Adipose tissue (tissue), 3 donors: ENCODE results near the gene IL21R. TPM values are rescaled to one million over a fixed set of nuclear protein-coding genes. Genes with fewer than 3 reads are reported as not detected.

Source experiments
- H3K27ac ChIP-seq: one replicate; pipeline ENCODE4 v1.5.1; 2013; ENCODE audit warnings: low read depth, low read length
- WGBS, 3 donors: extraction: QIAGEN DNeasy Blood & Tissue Kit; methylation state at CpG; one replicate each; pipeline ENCODE4 v1.1.7; 2013; 5-methylcytosine and 5-hydroxymethylcytosine counted together
- polyA plus RNA-seq, 3 donors: library from polyadenylated mRNA; stranded (reverse); fragments of 200-250 nt; gene quantifications; one replicate each; pipeline ENCODE4 v1.2.3, GENCODE V29; 2013
- donor health status: healthy with polysubstance abuse.
- donor health status: Bipolar disorder and iron deficiency.
- donor health status: healthy.

The IL21R gene
- under 1 TPM in 2 of 3 donors, not detected in 1; 0.12 to 0.19 TPM for polyA plus RNA-seq

DNA sequence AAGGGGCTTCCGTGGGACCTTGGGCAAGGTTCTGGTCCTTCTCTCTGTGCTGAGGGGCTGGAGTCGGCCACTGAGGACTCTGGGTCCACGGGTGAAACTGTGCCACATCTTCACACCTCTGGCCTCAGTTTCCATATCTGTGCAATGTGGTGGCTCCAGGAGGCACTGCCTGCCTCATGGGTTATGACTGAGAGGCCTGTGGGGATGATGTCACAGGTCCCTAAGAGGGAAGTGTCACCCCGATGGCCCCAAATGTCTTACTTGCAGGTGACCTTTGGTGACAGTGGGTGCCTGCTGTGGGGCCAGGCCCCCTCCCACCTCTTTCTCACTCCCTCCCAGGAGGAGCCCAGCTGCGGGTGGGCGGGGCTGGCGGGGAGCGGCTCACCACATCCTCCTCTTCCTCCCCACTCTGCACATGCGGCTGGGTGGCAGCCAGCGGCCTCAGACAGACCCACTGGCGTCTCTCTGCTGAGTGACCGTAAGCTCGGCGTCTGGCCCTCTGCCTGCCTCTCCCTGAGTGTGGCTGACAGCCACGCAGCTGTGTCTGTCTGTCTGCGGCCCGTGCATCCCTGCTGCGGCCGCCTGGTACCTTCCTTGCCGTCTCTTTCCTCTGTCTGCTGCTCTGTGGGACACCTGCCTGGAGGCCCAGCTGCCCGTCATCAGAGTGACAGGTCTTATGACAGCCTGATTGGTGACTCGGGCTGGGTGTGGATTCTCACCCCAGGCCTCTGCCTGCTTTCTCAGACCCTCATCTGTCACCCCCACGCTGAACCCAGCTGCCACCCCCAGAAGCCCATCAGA, at the start of gene IL21R:
TSS of gene IL21R (plus strand) at position 407 of the 801 bp plus-strand sequence. CDS start 27,898 bp downstream, outside the sequence.
- no peak within 1 kb of the TSS for H3K27ac ChIP-seq
- 11 to 12% (median 11%) methylated on average over 23 of the region's 23 CpGs for WGBS, 3 donors

DNA sequence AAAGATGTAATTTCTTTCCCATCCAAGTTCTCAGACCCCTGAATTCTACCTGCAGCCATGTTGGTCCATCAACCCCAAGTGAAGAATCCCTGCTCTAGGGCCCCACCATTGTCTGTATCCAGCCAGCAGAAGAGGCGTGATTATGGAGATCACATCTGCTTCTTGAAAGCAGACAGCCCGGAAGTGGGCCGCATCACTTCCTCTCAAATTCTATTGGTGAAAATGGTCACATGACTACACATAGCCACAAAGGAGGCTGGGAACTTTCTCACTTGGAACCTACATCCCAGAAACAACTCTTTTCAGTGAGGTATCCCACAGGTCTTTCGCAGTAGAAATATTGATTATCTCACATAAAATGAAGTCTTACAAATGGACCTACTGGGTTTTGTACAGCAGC, 48.1 kb upstream of the IL21R start:
- no peak overlapping the region for H3K27ac ChIP-seq
- 92 to 96% (median 92%) methylated on average over 4 of the region's 4 CpGs for WGBS, 3 donors

DNA sequence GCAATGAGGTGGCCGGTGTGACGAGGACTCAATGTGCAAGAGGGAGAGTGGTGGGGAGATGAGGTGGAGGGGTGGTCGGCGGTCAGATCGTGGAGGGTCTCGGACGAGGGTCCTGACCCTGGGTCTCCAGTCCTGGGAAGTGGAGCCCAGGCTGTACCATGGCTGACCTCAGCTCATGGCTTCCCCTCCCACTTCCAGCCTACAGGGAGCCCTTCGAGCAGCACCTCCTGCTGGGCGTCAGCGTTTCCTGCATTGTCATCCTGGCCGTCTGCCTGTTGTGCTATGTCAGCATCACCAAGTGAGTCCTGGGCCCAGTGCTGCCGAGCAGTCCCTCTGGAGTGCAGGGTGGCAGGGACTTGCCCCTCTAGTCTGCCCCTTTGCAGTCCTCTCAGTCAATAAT, 46.4 kb upstream of the IL21R start:
- 73 to 82% (median 75%) methylated on average over 9 to 12 of the region's 12 CpGs for WGBS, 3 donors
- no peak overlapping the region for H3K27ac ChIP-seq

DNA sequence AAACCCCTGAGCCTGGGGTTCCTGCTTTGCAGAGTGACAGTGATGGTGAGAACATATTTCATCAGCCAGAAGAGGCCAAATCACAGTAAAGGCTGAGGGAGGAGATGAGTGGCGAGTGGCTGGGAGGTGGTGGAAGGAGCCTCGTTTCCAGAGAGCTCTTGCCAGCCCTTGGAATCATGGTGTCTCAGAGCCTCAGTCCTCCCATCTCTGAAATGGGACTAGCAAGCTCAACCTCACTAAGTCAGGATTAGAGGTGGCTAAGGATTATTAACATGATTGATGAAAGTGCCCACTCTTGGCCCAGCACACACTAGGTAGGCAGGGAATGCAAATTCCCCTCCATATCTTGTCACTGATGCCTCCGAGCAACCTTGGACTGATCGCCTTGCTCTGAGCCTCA, 45.2 kb upstream of the IL21R start:
- H3K27ac ChIP-seq, result no peak overlapping the region
- WGBS, 3 donors, result 89 to 95% (median 90%) methylated on average over 4 of the region's 4 CpGs

DNA sequence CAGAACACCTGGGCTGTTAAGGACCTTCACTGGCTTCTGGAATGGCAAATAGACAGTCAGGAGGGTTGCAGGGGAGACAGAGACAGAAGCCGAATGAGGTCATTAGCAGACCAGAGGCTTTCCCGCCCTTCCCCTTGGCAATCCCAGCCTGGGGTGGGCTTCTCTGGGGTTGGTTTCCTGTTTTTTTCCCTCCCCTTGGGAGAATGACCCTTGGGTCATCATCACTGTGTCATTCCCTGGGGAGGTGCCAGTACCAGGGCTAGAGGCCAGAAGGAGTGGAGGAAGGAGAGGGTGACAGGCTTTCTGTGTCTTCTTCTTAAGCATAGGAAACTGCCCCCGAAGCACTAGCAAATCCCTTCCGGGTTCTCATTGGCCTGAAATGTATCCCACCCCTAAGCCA, 42.9 kb upstream of the IL21R start:
- WGBS, 3 donors, result 90 to 96% (median 94%) methylated on average over 3 to 4 of the region's 4 CpGs
- H3K27ac ChIP-seq, result no peak overlapping the region

DNA sequence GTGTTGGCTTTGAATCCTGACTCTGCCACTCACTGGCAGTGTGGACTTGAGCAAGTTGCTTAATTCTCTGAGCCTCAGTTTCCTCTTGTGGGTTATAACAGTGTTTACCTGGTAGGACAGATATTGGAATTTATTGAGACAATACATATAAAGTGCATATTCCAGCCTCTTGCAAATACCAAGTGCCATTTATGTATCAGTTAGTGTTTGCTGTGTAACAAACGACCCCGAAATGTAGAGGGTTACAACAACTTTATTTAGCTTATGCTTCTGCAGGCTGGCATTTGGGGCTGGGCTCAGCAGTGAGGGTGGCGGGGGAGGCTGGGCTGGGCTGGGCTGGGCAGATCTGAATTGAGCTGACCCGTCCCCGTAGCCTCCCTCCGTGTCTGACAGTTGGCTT, 42.4 kb upstream of the IL21R start:
- no peak overlapping the region for H3K27ac ChIP-seq
- 83 to 88% (median 83%) methylated on average over 6 of the region's 6 CpGs for WGBS, 3 donors

DNA sequence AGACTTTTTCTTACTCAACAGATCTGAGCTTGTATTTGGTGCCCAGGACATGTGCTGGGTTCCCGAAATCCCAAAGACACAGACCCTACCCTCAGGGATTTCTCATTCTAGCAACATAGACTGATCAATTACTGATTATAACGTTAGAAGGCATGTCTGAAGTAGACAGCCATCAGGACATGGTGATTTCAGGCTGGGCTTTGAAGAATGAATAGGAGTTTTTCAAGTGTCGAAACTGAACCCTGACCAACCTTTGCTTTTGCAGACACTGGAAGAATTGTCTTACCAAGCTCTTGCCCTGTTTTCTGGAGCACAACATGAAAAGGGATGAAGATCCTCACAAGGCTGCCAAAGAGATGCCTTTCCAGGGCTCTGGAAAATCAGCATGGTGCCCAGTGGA, 40.0 kb upstream of the IL21R start:
- no peak overlapping the region for H3K27ac ChIP-seq
- 88 to 93% (median 93%) methylated on average over 3 of the region's 3 CpGs for WGBS, 3 donors

DNA sequence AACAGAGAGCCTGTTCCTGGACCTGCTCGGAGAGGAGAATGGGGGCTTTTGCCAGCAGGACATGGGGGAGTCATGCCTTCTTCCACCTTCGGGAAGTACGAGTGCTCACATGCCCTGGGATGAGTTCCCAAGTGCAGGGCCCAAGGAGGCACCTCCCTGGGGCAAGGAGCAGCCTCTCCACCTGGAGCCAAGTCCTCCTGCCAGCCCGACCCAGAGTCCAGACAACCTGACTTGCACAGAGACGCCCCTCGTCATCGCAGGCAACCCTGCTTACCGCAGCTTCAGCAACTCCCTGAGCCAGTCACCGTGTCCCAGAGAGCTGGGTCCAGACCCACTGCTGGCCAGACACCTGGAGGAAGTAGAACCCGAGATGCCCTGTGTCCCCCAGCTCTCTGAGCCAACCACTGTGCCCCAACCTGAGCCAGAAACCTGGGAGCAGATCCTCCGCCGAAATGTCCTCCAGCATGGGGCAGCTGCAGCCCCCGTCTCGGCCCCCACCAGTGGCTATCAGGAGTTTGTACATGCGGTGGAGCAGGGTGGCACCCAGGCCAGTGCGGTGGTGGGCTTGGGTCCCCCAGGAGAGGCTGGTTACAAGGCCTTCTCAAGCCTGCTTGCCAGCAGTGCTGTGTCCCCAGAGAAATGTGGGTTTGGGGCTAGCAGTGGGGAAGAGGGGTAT, 39.3 kb upstream of the IL21R start:
- WGBS, 3 donors, result 89 to 92% (median 90%) methylated on average over 16 of the region's 16 CpGs
- H3K27ac ChIP-seq, result no peak overlapping the region

DNA sequence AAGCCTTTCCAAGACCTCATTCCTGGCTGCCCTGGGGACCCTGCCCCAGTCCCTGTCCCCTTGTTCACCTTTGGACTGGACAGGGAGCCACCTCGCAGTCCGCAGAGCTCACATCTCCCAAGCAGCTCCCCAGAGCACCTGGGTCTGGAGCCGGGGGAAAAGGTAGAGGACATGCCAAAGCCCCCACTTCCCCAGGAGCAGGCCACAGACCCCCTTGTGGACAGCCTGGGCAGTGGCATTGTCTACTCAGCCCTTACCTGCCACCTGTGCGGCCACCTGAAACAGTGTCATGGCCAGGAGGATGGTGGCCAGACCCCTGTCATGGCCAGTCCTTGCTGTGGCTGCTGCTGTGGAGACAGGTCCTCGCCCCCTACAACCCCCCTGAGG, 38.7 kb upstream of the IL21R start:
- no peak overlapping the region for H3K27ac ChIP-seq
- 93 to 100% (median 94%) methylated on average over 5 of the region's 5 CpGs for WGBS, 3 donors

DNA sequence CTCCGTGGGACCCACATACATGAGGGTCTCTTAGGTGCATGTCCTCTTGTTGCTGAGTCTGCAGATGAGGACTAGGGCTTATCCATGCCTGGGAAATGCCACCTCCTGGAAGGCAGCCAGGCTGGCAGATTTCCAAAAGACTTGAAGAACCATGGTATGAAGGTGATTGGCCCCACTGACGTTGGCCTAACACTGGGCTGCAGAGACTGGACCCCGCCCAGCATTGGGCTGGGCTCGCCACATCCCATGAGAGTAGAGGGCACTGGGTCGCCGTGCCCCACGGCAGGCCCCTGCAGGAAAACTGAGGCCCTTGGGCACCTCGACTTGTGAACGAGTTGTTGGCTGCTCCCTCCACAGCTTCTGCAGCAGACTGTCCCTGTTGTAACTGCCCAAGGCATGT, 38.2 kb upstream of the IL21R start:
- WGBS, 3 donors, result 77 to 88% (median 81%) methylated on average over 9 of the region's 9 CpGs
- no peak overlapping the region for H3K27ac ChIP-seq

DNA sequence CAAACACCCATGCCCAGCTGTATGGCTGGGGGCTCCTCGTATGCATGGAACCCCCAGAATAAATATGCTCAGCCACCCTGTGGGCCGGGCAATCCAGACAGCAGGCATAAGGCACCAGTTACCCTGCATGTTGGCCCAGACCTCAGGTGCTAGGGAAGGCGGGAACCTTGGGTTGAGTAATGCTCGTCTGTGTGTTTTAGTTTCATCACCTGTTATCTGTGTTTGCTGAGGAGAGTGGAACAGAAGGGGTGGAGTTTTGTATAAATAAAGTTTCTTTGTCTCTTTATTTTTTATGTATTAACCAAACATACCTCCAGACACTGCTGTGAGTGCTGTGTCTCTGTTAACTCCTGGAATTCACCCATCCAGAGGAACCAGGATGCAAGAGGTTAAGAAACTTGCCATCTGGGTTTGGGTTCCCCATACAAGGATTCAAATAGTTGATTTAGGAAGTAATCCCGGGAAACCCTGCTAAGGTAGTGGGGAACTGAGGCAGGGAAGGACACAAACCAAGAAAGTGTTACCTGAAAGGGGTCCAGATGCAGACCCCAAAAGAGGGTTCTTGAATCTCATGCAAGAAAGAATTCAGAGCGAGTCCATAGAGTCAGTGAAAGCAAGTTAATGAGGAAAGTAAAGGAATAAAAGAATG, 37.4 kb upstream of the IL21R start:
- 35 to 70% (median 65%) methylated on average over 6 of the region's 6 CpGs for WGBS, 3 donors
- no peak overlapping the region for H3K27ac ChIP-seq

DNA sequence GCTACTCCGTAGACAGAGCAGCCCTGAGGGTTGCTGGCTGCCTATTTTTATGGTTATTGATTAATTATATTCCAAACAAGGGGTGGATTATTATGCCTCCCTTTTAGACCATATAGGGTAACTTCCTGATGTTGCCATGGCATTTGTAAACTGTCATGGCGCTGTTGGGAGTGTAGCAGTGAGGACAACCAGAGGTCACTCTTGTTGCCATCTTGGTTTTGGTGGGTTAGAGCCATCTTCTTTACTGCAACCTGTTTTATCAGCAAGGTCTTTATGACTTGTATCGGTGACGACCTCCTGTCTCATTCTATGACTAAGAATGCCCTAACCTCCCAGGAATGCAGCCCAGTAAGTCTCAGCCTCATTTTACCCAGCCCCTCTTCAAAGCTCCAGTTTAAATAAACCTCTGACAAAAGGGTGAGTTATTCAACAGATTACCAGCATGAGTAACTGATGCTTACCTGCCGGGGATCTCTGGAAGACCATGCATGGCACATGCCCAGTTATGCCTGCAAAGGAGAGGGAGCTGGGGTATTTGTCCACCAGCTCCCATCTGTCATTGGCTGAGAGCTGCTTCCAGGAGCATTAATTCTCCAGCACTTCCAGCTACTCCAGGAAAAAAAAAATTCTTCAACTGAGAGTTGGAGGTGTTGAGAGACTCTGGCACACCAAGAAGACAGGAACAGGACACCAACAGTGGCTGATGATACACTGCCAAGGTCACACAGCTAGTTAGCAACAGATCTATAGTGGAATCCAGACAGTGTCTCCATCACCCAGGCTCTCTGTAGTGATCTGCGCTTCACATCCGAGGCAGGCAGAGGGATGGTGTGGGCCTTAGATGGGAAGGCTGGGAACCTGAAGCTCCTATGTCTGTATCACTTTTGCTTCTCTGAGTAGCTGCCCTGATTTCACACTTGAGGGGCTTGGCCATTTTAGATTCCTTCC, 36.6 kb upstream of the IL21R start:
- no peak overlapping the region for H3K27ac ChIP-seq
- WGBS, 3 donors, result 67 to 84% (median 83%) methylated on average over 7 of the region's 7 CpGs

DNA sequence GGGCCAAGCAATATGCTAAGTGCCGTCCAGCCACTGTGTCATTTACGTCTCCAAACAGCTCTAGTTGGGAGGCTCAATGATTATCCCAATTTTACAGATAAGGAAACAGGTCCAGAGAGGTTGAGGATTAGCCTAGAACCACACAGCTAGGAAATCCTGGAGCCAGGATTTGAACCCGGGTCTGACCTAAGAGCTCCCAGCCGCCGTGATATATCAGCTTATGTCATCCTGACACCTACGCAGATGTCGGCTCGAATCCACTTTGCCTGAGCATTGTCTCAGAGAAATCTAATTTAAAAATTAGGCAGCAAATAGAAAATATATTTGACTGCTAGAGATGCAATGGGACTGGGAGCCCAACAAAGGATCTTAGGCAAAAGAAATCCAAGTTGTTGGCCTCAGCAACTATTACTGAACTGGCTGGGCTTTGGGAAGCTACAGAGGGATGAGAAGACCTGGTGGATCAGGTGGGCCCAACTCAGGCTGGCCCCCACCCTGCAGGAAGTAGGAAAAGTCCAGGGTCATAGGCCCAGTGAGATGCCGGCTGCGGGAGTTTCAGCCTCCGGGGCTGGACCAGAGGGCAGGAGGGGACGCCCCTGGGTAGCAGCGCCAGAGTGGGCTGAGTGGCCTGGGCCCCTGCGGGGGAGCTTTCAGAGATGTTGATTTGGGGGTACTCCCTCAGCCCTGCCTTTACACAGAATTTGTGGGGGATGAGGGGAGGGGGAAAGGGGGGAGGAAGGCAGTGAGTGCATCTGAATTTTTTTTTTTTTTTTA, 35.1 kb upstream of the IL21R start:
- WGBS, 3 donors, result 53 to 72% (median 55%) methylated on average over 14 of the region's 14 CpGs
- no peak overlapping the region for H3K27ac ChIP-seq

DNA sequence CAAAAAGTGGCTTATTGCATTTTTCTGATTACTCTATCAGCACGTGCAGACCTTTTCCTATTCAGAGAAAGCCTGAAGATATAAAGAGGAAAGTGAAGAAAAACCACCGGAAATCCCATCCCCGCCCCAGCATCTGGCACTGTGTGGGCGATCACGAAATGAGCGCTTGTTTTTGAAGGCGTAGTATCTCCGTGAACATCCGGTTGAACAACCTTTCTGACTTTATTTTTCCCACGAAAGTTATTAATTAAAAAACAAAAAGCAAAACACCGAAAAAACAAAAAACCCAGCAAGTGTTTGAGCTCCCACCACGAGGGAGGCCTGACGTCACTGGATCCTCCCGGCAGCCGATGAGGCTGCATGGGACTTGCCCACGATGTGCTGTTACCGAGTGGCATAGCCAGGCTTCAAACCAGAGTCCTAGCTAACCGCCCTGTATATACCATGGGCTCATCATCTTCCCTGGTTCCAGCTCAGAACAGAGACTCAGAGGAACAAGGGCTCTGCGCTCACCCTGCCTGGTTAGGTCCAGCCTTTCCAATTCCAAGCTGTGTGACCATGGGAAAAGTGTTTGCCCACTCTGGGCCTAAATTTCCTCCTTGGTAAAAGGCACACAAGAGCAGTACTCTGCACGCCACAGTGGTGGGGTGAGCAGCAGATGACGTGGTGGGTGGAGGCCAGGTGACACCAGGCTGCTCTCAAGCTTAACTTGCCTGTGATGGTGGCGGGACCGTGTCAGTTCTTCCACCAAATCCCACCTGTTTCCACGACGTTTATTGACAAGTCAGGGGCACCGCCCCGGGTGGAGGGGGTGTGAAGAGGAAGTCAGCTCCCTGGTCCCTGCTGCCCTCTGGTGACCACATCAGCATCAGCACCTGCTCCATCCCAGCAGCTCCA, 34.3 kb upstream of the IL21R start:
- H3K27ac ChIP-seq, result no peak overlapping the region
- WGBS, 3 donors, result 13 to 16% (median 13%) methylated on average over 27 of the region's 27 CpGs

DNA sequence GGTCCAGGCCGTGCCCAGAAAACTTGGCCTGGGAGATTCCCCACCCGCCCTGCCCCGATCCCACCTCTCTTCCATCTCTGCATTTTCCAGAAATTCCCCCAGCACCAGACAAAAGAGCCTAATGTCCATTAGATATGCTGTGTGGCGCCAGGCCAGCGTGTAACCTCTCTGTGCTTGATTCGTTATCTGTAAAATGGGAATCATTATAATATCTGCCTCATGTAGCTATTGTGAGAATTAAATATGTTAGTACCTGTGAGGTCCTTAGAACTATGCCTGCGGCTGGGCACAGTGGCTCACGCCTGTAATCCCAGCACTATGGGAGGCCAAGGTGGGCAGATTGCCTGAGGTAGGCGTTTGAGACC, 33.6 kb upstream of the IL21R start:
- WGBS, 3 donors, result 44 to 59% (median 57%) methylated on average over 9 of the region's 9 CpGs
- H3K27ac ChIP-seq, result no peak overlapping the region

DNA sequence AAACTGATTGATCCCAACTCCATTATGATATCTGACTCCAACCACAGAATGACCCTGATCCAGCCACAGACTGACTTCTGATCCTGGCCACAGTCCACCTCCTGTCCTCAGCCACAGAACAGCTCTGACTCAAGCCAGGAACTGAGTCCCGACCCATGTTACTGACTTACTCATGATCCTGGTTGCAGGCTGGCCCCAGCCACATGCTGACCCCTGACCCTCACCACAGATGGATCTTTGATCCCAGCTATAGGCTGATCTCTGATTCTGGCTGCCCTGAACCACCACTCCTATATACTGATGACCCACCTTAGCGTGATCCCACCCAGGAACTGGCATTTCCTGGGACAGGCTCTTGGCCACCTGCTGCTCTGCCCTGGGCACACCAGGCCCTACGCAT, 32.2 kb upstream of the IL21R start:
- no peak overlapping the region for H3K27ac ChIP-seq
- 77 to 88% (median 78%) methylated on average over 3 of the region's 3 CpGs for WGBS, 3 donors

DNA sequence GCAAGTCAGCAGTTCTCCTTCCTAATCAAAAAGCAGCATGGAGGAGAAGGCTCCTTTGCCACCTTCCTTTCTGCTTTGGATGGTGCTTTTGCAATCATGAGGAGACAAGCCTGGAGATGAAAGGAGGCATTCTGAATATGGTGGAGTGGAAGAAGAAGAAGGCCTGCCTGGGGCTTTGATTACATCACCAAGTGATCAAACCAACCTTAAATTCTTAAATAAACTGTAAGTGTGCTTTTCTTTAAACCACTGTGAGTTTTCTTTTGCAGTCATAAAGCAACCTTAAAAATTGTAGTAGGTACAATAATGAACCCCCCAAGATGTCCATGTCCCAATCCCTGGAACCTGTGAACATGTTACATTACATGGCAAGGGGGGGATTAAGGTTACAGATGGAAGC, 31.7 kb upstream of the IL21R start:
- H3K27ac ChIP-seq, result no peak overlapping the region
